K562 (cell line): ENCODE results near the gene HOXB7. TPM values are rescaled to one million over a fixed set of nuclear protein-coding genes. Genes with fewer than 3 reads are reported as not detected.

ENCODE experiments used
- ATAC-seq: fragments of 200-7000 bp; cut with Tn5 transposase; 3 replicates; pipeline ENCODE4 v1.9.1; 2020; ENCODE audit warnings: moderate library complexity
- BruUV-seq: library from RNA; stranded (reverse); fragments of 400-500 nt; replicated peaks from 2 replicates; lab custom pipeline; 2021; lab: Mats Ljungman, UMichigan
- CTCF ChIA-PET: fragments of 300-600 bp; formaldehyde crosslinking; extraction: SDS; loops from one replicate; lab custom pipeline; 2021; ENCODE audit warnings: low intra/inter-chr PET ratio; lab: Yijun Ruan, JAX
- POLR2A ChIA-PET: fragments of 300-600, 350-650 bp; sonication (Branson Sonifier 250); formaldehyde crosslinking; extraction: SDS; loops from one replicate; lab custom pipeline; 2021; ENCODE audit warnings: antibody characterized with exemption, inconsistent platforms; lab: Yijun Ruan, JAX
- DNase-seq, 4 experiments: peaks; one replicate each; pipeline versions ENCODE4 v3.0.0 to v3.0.0-alpha.2; 2011 to 2018; ENCODE audit warnings: low spot score in 3 of 4, mixed read lengths in 3 of 4; ENCODE audit errors: extremely low read depth in 1 of 4
- FAIRE-seq: peaks from 2 replicates; lab custom pipeline; 2011; peaks lifted over from hg19 to GRCh38; lab: Jason Lieb, UNC
- H2AFZ ChIP-seq: 2 replicates; pipeline ENCODE4 v1.6.0; 2011; ENCODE audit warnings: low read depth, low read length, control low read depth, inconsistent platforms
- H3K27ac ChIP-seq: fragments of 200-600 bp; 3 replicates; pipeline ENCODE4 v1.8.0; 2011; ENCODE audit warnings: low read depth, mild to moderate bottlenecking, control low read depth, inconsistent platforms, low read length, moderate library complexity, mixed read lengths; ENCODE audit errors: extremely low read depth
- H3K27me3 ChIP-seq, 2 experiments: fragments of 300-600 bp in 1 of 2; 2 replicates in 1 of 2; 3 replicates in 1 of 2; pipeline versions ENCODE4 v1.6.0 to v1.8.0; 2011; ENCODE audit warnings: inconsistent platforms in 2 of 2, low read length in 2 of 2, mild to moderate bottlenecking in 1 of 2, mixed read lengths in 1 of 2, moderate library complexity in 1 of 2; ENCODE audit not compliant: control insufficient read depth in 2 of 2, insufficient read depth in 2 of 2
- H3K36me3 ChIP-seq: fragments of 300-600 bp; 3 replicates; pipeline ENCODE4 v1.8.0; 2011; ENCODE audit warnings: mild to moderate bottlenecking, low read length, inconsistent platforms; ENCODE audit not compliant: control insufficient read depth, insufficient read depth
- H3K4me1 ChIP-seq, 2 experiments: fragments of 200-600 bp in 1 of 2; replicated peaks in 1 of 2; 2 replicates in 1 of 2; 3 replicates in 1 of 2; pipeline versions ENCODE4 v1.5.1 to v1.8.0; 2011; ENCODE audit warnings: inconsistent platforms in 2 of 2, low read length in 2 of 2, mild to moderate bottlenecking in 1 of 2, mixed read lengths in 1 of 2, moderate library complexity in 1 of 2; ENCODE audit not compliant: control insufficient read depth in 2 of 2, insufficient read depth in 2 of 2
- H3K4me2 ChIP-seq: 2 replicates; pipeline ENCODE4 v1.6.1; 2011; ENCODE audit warnings: low read length, control low read depth, inconsistent platforms, mixed read lengths; ENCODE audit not compliant: insufficient read depth
- H3K4me3 ChIP-seq: fragments of 200-600 bp; sonication (generic), shearing (Covaris generic); 2 replicates; pipeline ENCODE4 v1.5.1; 2016; ENCODE audit warnings: control low read depth, inconsistent platforms
- H3K79me2 ChIP-seq: fragments of 200-600 bp; 3 replicates; pipeline ENCODE4 v1.8.0; 2011; ENCODE audit warnings: low read length, inconsistent platforms; ENCODE audit not compliant: control insufficient read depth, insufficient read depth
- H3K9ac ChIP-seq, 2 experiments: 2 replicates each; pipeline versions ENCODE4 v1.6.0 to v1.6.1; 2011; ENCODE audit warnings: low read depth in 2 of 2, low read length in 2 of 2, control low read depth in 1 of 2, inconsistent platforms in 1 of 2, mild to moderate bottlenecking in 1 of 2, mixed read lengths in 1 of 2; ENCODE audit not compliant: insufficient read depth in 1 of 2
- H3K9me1 ChIP-seq: one replicate; pipeline ENCODE4 v1.6.0; 2011; ENCODE audit warnings: inconsistent platforms, mild to moderate bottlenecking, low read length, moderate library complexity; ENCODE audit not compliant: control insufficient read depth, insufficient read depth
- H3K9me3 ChIP-seq: replicated peaks from 2 replicates; pipeline ENCODE4 v1.5.1; 2011; ENCODE audit warnings: low read depth, low read length, inconsistent platforms; ENCODE audit not compliant: control insufficient read depth, insufficient read depth
- H4K20me1 ChIP-seq: replicated peaks from 2 replicates; pipeline ENCODE4 v1.6.1; 2011; ENCODE audit warnings: low read length, inconsistent platforms, mixed read lengths; ENCODE audit not compliant: control insufficient read depth, insufficient read depth
- WGBS: fragments of 100-300 bp; shearing (Covaris generic); methylation state at CpG from one replicate; pipeline ENCODE4 v1.1.6; 2016; ENCODE audit warnings: low coverage, mixed read lengths; ENCODE audit not compliant: insufficient coverage; ENCODE audit errors: missing lambda C conversion rate; 5-methylcytosine and 5-hydroxymethylcytosine counted together
- in situ Hi-C: fragments of 300-500 bp; cut with MboI; formaldehyde crosslinking; loops from 4 replicates; pipeline ENCODE4 v1.15.0; 2018; ENCODE audit warnings: inconsistent platforms, mixed read lengths
- intact Hi-C: fragments of 100-400 bp; cut with micrococcal nuclease; formaldehyde crosslinking; loops from 2 replicates; pipeline ENCODE4 v1.14.2; 2022
- polyA plus RNA-seq, 8 experiments: library from polyadenylated mRNA; depleted of rRNA in 4 of 8; stranded (reverse) in 5 of 8; unstranded in 3 of 8; fragments of >200 nt; fragmentation: Nextera tagmentation in 2 of 8; fragmentation: Illumina TruSeq in 1 of 8; extraction: Ambion mirVana in 2 of 8; extraction: Trizol in 1 of 8; gene quantifications; 2 replicates each; pipeline versions ENCODE4 v1.2.1 to v1.2.3, GENCODE V29; 2011 to 2014; ENCODE audit warnings: inconsistent platforms in 1 of 8, missing spikeins in 1 of 8
- total RNA-seq, 7 experiments: library from RNA; depleted of rRNA in 6 of 7; stranded (reverse); fragments of >200 nt in 6 of 7; fragmentation: Illumina TruSeq in 2 of 7; extraction: Trizol in 2 of 7; gene quantifications; 2 replicates each; pipeline versions ENCODE4 v1.2.1 to v1.2.3, GENCODE V29; 2011 to 2021; ENCODE audit warnings: low replicate concordance in 1 of 7
- TF ChIP-seq, protein P1 (sequence below): fragments of 250-450 bp; sonication (Bioruptor Pico); IDR thresholded peaks from 2 replicates; pipeline ENCODE4 v1.5.0; 2022; ENCODE audit warnings: mild to moderate bottlenecking

The HOXB7 gene
- total and polyA plus RNA-seq, 9 of the 15 experiments (the other 6 are each of a cell fraction or from before 2014, with no cell fraction given): 5.5 to 16.7 (median 8.3) TPM

DNA sequence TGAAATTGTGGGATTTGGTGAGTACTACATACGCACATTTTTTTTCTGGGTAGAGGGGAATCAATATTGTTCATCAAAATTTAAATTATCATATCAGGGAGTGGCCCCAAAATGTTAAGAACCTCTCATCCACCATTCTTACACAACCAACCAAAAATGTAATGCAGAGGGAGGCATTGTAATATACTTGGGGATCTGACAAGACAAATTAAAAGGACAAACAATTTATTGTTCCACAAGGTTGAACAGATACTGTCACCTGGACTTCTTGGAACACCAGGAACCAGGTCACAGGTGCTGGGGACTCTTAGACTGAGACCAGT is 30.0 kb upstream of the HOXB7 start:
- peaks cover 34 to 35% of the 10 kb centered on the region in 2 experiments for H3K4me1 ChIP-seq
- CTCF ChIA-PET: no interaction called here
- H3K9me3 ChIP-seq: no peaks in the 10 kb centered on the region
- H3K9ac ChIP-seq: no peak overlapping the region
- no peak overlapping the region for H3K27ac ChIP-seq
- H3K36me3 ChIP-seq: peaks cover 4% of the 10 kb centered on the region; the same call in 1 of the 3 replicates
- no peak for ATAC-seq
- peaks cover 4% of the 10 kb centered on the region for H3K9me1 ChIP-seq
- peaks cover 37% of the 10 kb centered on the region for H3K79me2 ChIP-seq
- intact Hi-C loops: no loop called here
- H3K4me3 ChIP-seq: no peak overlapping the region
- no TSS peak for BruUV-seq
- POLR2A ChIA-PET: interaction anchor here (0.6 to 5.1 kb wide), 7 partner anchors 8 to 390 kb away, joined by 3 to 23 read pairs (median 3); partner anchors contain the start of gene HOXB9
- H3K27me3 ChIP-seq: no peaks in the 10 kb centered on the region
- H3K4me2 ChIP-seq: no peak overlapping the region
- WGBS: 50% methylated on average over 1 of the region's 1 CpG
- no peak for FAIRE-seq
- no peak overlapping the region for H2AFZ ChIP-seq
- no peak for DNase-seq
- TF ChIP-seq, protein P1, sequence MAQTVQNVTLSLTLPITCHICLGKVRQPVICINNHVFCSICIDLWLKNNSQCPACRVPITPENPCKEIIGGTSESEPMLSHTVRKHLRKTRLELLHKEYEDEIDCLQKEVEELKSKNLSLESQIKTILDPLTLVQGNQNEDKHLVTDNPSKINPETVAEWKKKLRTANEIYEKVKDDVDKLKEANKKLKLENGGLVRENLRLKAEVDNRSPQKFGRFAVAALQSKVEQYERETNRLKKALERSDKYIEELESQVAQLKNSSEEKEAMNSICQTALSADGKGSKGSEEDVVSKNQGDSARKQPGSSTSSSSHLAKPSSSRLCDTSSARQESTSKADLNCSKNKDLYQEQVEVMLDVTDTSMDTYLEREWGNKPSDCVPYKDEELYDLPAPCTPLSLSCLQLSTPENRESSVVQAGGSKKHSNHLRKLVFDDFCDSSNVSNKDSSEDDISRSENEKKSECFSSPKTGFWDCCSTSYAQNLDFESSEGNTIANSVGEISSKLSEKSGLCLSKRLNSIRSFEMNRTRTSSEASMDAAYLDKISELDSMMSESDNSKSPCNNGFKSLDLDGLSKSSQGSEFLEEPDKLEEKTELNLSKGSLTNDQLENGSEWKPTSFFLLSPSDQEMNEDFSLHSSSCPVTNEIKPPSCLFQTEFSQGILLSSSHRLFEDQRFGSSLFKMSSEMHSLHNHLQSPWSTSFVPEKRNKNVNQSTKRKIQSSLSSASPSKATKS: no peak
- in situ Hi-C loops: no loop called here
- no peaks in the 10 kb centered on the region for H4K20me1 ChIP-seq
